T-helper 2 cell treated with Interferon-gamma antibody and Interleukin-4, amounts not matched to agents 100 ng/mL and 5 ng/mL, for 36 hours (primary cell): ENCODE results near the gene ZNF644. TPM values are rescaled to one million over a fixed set of nuclear protein-coding genes. Genes with fewer than 3 reads are reported as not detected.

Experiments used
- intact Hi-C: fragments of 100-400 bp; cut with micrococcal nuclease; formaldehyde crosslinking; loops from one replicate; pipeline ENCODE4 v1.15.1; 2023
- total RNA-seq: library from RNA; stranded (reverse); gene quantifications from 2 replicates; pipeline ENCODE4 v1.2.3, GENCODE V29; 2022

Gene ZNF644
- total RNA-seq, 1 donor from 2014 or later: 54.4 TPM

GRCh38 chr1:90989302-90989701 is 32.5 kb downstream of the ZNF644 start:
- intact Hi-C loops: no loop called here

GRCh38 chr1:90987841-90988240 is 34.0 kb downstream of the ZNF644 start:
- intact Hi-C loops: no loop called here

DNA sequence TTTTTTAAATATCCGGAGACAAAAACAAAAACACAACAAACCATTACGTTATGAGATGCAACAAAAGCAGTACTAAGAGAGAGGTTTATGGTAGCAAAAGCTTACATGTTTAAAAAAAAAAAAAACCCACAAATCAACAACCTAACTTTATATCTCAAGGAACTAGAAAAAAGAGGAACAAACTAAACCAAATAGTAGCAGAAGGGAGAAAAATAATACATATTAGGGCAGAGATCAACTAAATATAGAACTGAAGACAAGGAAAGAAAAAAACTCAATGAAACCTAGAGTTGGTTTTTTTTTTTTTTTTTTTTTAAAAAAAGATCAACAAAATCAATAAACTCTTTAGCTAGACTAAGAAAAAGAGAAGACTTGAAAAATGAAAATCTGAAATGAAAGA is 34.9 kb downstream of the ZNF644 start:
- intact Hi-C loops: no loop called here

DNA sequence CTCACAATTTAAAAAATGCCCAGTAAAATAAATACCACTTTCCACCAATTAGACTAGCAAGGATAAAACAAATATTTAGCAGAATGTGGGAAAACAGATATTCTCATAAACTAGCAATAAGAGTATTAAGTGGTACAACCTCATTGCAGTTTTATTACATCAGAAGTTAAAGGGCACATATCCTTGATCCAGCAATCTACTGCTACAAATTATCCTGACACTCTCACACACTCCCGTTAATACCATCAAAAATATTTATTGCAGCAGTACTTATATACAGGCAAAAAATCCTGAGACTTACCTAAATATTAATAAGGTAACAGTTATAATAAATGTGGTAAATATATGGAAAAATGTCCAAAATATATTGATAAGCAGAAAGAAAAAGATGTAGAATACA is 44.3 kb downstream of the ZNF644 start:
- intact Hi-C loops: no loop called here

- intact Hi-C loops: no loop called here
Measured at GRCh38 chr1:90973897-90974798, 47.7 kb downstream of the ZNF644 start.

DNA sequence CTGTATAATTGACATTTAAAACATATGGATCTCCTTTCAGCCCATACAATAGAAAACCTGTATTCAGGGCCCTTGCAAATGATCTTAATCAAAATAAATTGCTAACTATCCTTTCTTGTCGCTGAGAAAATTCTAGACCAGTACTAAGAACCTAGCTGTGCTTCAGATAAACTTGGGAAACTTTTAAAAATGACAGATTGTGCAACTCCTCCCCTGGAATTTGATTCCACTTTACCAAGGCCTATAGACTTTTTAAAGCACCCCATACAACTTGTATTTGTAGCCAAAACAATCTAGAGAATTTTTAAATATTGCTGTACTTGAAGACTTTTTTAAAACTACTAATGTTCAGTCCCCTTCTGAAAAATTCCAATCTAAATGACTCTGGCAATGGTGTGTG is 51.6 kb downstream of the ZNF644 start:
- intact Hi-C loops: no loop called here

GRCh38 chr1:90969241-90969640 is 52.6 kb downstream of the ZNF644 start:
- intact Hi-C loops: no loop called here

DNA sequence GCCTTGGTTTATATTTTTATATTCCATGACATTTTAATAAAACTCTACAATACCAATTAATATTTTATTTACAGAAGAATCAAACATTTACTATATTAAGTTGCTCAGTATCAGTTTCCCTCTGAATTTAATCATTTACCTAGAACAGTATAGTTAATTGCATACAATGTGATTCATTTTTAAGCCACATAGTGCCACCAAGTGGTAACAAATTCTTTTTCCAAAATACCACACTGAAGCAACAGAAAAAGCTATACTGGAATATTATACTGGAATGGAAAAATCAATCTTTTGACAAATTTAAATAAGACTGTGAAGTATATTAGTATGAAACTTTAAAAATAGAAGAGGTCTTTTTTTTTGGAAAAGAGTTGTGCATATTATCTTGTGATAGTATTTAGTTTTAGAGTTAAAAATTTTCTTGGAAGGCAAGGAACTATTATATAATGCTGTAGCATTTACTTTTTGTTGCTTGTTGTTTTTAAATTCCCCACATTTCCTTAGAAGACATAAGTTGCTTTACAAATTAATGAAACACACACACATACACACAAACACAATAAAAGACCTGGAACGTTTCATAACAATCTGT is 57.3 kb downstream of the ZNF644 start:
- intact Hi-C loops: loop anchor here (1.0 kb wide), 1 partner anchor 243 kb away; no protein-coding TSS in a partner anchor

DNA sequence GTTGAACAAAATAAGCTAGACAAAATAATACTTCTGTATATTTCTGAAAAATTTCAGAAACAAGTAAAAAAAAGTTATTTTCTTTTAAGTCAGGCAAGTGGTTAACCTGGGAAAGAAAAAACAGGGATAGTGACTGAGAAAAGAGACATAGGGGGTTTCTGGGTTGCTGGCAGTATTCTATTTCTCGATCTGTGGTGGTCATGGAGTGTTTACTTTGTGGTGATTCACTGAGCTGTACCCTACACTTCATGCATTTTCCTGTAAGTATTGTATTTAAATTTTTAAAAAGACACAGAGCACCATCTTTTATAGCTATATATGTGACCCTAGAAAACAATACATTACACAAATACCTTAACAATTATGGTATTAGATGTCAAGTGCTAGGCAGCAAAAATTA is 58.2 kb downstream of the ZNF644 start:
- intact Hi-C loops: loop anchor here (1.0 kb wide), 1 partner anchor 242 kb away; no protein-coding TSS in a partner anchor

DNA sequence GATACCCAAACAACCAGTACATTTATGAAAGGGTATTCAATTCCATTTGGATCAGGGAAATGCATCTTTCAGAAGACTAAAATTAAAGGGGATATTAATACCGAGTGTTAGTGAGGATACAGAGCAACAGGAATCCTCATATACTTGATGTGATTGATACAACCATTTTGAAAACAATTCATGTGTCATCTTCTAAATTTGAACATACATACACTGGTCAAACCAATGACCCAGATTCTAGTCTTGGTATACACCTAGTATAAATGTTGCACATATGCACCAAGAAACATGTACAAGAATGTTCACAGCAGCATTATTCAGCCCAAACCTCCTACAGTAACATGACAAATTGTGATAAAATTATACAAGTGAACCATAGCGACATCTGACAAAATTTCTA is 58.6 kb downstream of the ZNF644 start:
- intact Hi-C loops: no loop called here

DNA sequence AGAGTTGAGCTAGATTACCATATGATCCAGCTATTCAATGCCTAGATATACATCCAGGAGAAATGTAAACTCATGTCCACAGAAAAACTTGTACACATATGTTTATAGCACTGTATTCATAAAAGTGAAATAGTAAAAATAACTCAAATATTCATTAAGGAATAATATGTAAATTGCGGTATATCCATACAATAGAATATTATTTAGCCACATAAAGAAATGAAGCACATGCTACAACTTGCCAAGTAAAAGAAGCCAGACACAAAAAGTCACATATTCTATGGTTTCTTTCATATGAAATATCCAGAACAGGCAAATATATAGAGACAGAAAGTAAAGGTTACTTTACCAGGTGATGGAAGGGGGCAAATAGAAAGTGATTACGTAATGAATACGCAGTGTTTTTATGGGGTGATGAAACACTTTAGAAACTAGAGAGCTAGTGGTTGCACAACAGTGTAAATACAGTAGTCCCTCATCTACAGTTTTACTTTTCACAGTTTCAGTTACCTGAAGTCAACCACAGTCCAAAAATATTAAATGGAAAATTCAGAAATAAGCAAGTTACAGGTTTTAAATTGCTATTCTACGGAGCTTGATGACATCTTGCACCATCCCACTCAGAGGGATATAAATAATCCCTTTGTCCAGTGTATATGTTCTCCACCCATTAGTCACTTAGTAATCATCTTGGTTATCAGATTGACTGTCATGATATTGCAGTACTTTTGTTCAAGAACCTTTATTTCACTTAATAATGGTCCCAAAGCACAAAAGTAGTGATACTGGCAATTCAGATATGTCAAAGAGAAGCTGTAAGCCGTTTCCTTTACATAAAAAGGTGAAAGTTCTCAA is 62.3 kb downstream of the ZNF644 start:
- intact Hi-C loops: no loop called here

- intact Hi-C loops: no loop called here
Measured at GRCh38 chr1:90957497-90957896, 64.3 kb downstream of the ZNF644 start.

DNA sequence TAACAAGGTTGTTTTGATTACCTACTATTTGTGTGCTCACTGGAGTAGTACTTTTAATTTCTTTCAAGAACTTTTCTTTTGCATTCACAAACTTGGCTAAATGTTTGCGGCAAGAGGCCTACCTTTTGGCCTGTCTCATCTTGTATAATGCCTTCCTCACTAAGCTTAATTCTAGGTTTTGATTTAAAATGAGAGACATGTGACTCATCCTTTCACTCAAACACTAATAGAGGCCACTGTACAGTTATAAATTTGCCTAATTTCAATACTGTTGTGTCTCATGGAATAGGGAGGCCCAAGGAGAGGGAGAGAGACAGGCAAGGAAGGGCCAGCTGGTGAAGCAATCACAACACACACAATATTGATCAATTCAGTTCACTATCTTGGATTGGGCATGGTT is 66.1 kb downstream of the ZNF644 start:
- intact Hi-C loops: no loop called here

DNA sequence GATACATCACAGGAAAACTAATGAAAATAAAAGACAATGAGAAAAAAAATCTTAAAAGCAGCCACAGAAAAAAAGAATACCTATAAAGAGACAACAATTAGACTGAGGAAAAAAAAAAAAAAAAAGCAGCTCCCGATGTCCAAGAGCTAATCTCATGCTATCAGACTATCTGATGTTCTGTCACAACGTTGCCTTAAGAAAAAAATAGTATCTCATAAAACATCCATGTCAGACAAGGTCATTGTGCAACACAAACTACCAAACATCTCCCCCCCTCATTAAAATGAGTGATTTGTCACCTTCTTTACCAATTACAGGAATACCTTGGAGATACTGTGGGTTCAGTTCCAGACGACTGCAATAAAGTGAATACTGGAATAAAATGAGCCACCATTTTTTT is 68.9 kb downstream of the ZNF644 start:
- intact Hi-C loops: no loop called here

- intact Hi-C loops: no loop called here
Measured at GRCh38 chr1:90951009-90951408, 70.8 kb downstream of the ZNF644 start.

DNA sequence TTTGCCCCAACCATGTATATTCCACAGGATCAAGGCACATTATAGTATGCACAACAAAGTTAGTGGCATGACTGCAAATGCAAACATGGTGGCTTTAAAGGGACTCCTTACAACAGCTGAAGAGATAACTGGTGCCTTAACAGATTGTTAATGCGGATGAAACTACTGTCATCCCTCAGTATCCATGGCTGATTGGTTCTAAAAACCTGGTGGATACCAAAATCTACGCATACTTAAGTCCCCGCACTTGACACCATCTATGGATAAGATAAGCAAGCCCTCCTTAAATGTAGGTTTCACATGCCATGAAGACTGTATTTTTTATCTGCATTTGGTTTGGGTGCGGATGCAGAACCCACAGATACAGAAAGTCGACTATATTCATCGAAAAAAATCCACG is 73.5 kb downstream of the ZNF644 start:
- intact Hi-C loops: no loop called here

DNA sequence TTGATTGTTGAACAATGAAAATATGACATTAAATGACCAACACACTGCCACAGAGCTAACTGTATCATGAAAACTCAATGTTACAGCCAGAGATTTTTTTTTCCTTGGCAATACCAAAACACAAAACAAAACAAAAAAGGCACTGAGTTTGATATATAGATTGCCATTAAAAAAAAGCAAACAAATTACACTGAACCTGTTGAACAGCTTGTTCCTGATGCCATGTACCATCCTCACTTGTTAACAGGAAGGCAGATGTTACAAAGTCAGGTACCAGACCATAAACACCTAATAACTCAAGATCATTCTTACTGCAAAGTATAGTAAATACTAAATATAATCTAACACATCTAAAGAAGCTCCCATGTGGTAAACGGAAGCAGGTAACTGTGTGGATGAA is 75.2 kb downstream of the ZNF644 start:
- intact Hi-C loops: no loop called here

- intact Hi-C loops: no loop called here
Measured at GRCh38 chr1:90945287-90945686, 76.5 kb downstream of the ZNF644 start.

DNA sequence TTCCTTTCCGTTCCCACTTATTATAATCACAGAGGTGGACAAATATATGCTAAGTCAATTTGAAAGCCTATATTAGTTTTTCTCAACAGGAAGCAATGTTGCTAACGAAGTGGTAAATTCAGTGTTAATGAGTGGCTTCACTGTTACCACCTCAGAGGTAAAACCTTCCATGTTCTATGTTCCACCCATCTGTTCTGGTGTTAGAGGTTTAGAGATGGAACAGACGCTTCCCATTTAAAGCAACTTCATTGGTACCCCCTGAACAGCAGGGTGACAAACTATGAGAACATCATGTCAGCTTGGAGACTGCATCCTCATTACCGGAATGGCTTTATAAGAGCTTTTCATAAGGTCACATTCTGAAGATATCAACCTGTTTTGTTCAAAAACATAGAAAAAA is 77.9 kb downstream of the ZNF644 start:
- intact Hi-C loops: no loop called here

- intact Hi-C loops: no loop called here
Measured at GRCh38 chr1:90940746-90941145, 81.1 kb downstream of the ZNF644 start.

DNA sequence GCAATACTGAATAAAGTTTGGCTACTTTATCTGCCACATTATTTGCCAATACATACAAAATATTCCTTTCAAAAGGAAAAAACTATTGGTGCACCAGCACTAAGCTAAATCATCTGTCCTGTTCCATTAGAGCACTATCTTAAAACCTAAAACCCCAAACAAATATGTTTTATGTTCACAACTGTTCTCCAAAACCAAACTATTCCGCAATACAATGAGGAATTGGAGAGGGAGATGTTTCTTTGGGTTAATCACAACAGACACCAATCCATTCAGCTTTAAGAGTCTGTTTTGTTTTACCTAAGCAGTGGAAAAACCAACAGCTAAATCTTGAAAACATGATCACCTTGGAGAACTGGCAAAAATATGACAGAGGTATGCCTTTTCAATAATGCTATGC is 85.1 kb downstream of the ZNF644 start:
- intact Hi-C loops: no loop called here

- intact Hi-C loops: no loop called here
Measured at GRCh38 chr1:90936061-90936460, 85.8 kb downstream of the ZNF644 start.
